IMR-90 (cell line): Measurements from ENCODE around the gene CPLX3. TPM values are rescaled to one million over a fixed set of nuclear protein-coding genes. Genes with fewer than 3 reads are reported as not detected.

ENCODE experiments used
- ATAC-seq: fragments of 200-7000 bp; cut with Tn5 transposase; 2 replicates; pipeline ENCODE4 v1.9.1; 2020; ENCODE audit warnings: low read depth, mild to moderate bottlenecking, moderate library complexity
- BruUV-seq: library from RNA; stranded (reverse); fragments of 400-500 nt; replicated peaks from 2 replicates; lab custom pipeline; 2021; lab: Mats Ljungman, UMichigan
- CTCF ChIA-PET: fragments of 300-600 bp; formaldehyde crosslinking; extraction: SDS; loops from one replicate; lab custom pipeline; 2021; ENCODE audit warnings: antibody characterized with exemption; lab: Yijun Ruan, JAX
- POLR2A ChIA-PET: fragments of 300-600 bp; sonication (Branson Sonifier 250); formaldehyde crosslinking; loops from one replicate; lab custom pipeline; 2022; ENCODE audit warnings: antibody characterized with exemption; ENCODE audit not compliant: unreplicated experiment; lab: Charles Lee
- DNase-seq: peaks from one replicate; pipeline ENCODE4 v3.0.0; 2013
- H2AFZ ChIP-seq: replicated peaks from 2 replicates; pipeline ENCODE3; 2013; ENCODE audit warnings: low read length, mild to moderate bottlenecking; ENCODE audit not compliant: poor library complexity
- H2AK5ac ChIP-seq: 2 replicates; pipeline ENCODE4 v1.6.1; 2013; ENCODE audit warnings: low read depth, low read length, inconsistent platforms
- H2AK9ac ChIP-seq: replicated peaks from 2 replicates; pipeline ENCODE3; 2013; ENCODE audit warnings: mild to moderate bottlenecking, low read depth, low read length, moderate library complexity; ENCODE audit not compliant: poor library complexity
- H2BK120ac ChIP-seq: 2 replicates; pipeline ENCODE4 v1.6.1; 2013; ENCODE audit warnings: low read depth, low read length, inconsistent platforms
- H2BK15ac ChIP-seq: 3 replicates; pipeline ENCODE4 v1.6.1; 2013; ENCODE audit warnings: low read depth, low read length, inconsistent platforms
- H2BK20ac ChIP-seq: 2 replicates; pipeline ENCODE4 v1.6.1; 2013; ENCODE audit warnings: low read depth, mild to moderate bottlenecking, inconsistent platforms, low read length, moderate library complexity
- H2BK5ac ChIP-seq: 2 replicates; pipeline ENCODE4 v1.6.1; 2013; ENCODE audit warnings: mild to moderate bottlenecking, low read depth, low read length, inconsistent platforms; ENCODE audit not compliant: poor library complexity, severe bottlenecking
- H3K14ac ChIP-seq: replicated peaks from 2 replicates; pipeline ENCODE4 v1.6.1; 2013; ENCODE audit warnings: low read depth, low read length, inconsistent platforms
- H3K18ac ChIP-seq: 2 replicates; pipeline ENCODE4 v1.6.1; 2013; ENCODE audit warnings: low read depth, low read length, control low read depth
- H3K23ac ChIP-seq: 2 replicates; pipeline ENCODE4 v1.6.1; 2013; ENCODE audit warnings: low read depth, low read length, inconsistent platforms
- H3K27ac ChIP-seq: 2 replicates; pipeline ENCODE4 v1.5.1; 2013; ENCODE audit warnings: mild to moderate bottlenecking, control low read depth, low read length; ENCODE audit not compliant: insufficient read depth
- H3K27me3 ChIP-seq: 2 replicates; pipeline ENCODE4 v1.6.1; 2013; ENCODE audit warnings: low read length; ENCODE audit not compliant: control insufficient read depth, insufficient read depth
- H3K36me3 ChIP-seq: 2 replicates; pipeline ENCODE4 v1.6.1; 2013; ENCODE audit warnings: low read length, mixed read lengths; ENCODE audit not compliant: control insufficient read depth, insufficient read depth
- H3K4ac ChIP-seq: 2 replicates; pipeline ENCODE4 v1.6.1; 2013; ENCODE audit warnings: low read depth, low read length, inconsistent platforms
- H3K4me1 ChIP-seq: 2 replicates; pipeline ENCODE4 v1.6.1; 2013; ENCODE audit warnings: low read length, mixed read lengths; ENCODE audit not compliant: control insufficient read depth, insufficient read depth
- H3K4me2 ChIP-seq: 2 replicates; pipeline ENCODE4 v1.6.1; 2013; ENCODE audit warnings: low read depth, mild to moderate bottlenecking, control low read depth, low read length, moderate library complexity
- H3K4me3 ChIP-seq: 2 replicates; pipeline ENCODE4 v1.5.1; 2013; ENCODE audit warnings: low read depth, mild to moderate bottlenecking, control low read depth, low read length, moderate library complexity; ENCODE audit not compliant: insufficient read depth
- H3K56ac ChIP-seq: 2 replicates; pipeline ENCODE4 v1.6.1; 2013; ENCODE audit warnings: low read length, inconsistent platforms; ENCODE audit not compliant: insufficient read depth; ENCODE audit errors: extremely low read depth
- H3K79me1 ChIP-seq, 2 experiments: 2 replicates each; pipeline ENCODE4 v1.6.1; 2013; ENCODE audit warnings: low read length in 2 of 2, inconsistent platforms in 1 of 2, low read depth in 1 of 2
- H3K9ac ChIP-seq: 2 replicates; pipeline ENCODE4 v1.6.1; 2013; ENCODE audit warnings: low read depth, low read length, control low read depth
- H3K9me1 ChIP-seq: 2 replicates; pipeline ENCODE4 v1.6.1; 2013; ENCODE audit warnings: low read length, inconsistent platforms; ENCODE audit not compliant: insufficient read depth
- H3K9me3 ChIP-seq: 2 replicates; pipeline ENCODE4 v1.6.1; 2013; ENCODE audit warnings: low read length; ENCODE audit not compliant: control insufficient read depth, insufficient read depth
- H4K20me1 ChIP-seq: 2 replicates; pipeline ENCODE4 v1.6.1; 2013; ENCODE audit warnings: low read length, inconsistent platforms; ENCODE audit not compliant: insufficient read depth
- H4K5ac ChIP-seq: 2 replicates; pipeline ENCODE4 v1.6.1; 2013; ENCODE audit warnings: mild to moderate bottlenecking, low read depth, low read length, control low read depth
- H4K8ac ChIP-seq, 2 experiments: 2 replicates each; pipeline ENCODE4 v1.6.1; 2013; ENCODE audit warnings: low read depth in 2 of 2, low read length in 2 of 2, control low read depth in 1 of 2, inconsistent platforms in 1 of 2
- H4K91ac ChIP-seq: 2 replicates; pipeline ENCODE4 v1.6.1; 2013; ENCODE audit warnings: low read depth, low read length, inconsistent platforms; ENCODE audit not compliant: insufficient read depth
- MXI1 ChIP-seq: IDR thresholded peaks from 2 replicates; pipeline ENCODE4 v1.6.1; 2012; ENCODE audit warnings: low read depth, mild to moderate bottlenecking, low read length, moderate library complexity, borderline replicate concordance
- WGBS, 2 experiments: methylation state at CpG; one replicate each; pipeline versions ENCODE4 v1.1.5 to v1.1.7; 2013; ENCODE audit warnings: missing lambda C conversion rate in 2 of 2; ENCODE audit not compliant: insufficient read length in 1 of 2; ENCODE audit errors: extremely low coverage in 2 of 2; 5-methylcytosine and 5-hydroxymethylcytosine counted together
- dilution Hi-C: fragments of 300-500 bp; cut with HindIII; formaldehyde crosslinking; loops from one replicate; pipeline ENCODE4 v1.14.3; 2018; ENCODE audit warnings: low sequenced_read_pairs; ENCODE audit not compliant: unreplicated experiment
- in situ Hi-C: fragments of 300-500 bp; cut with MboI; formaldehyde crosslinking; loops from 3 replicates; pipeline ENCODE4 v1.14.3; 2019; ENCODE audit warnings: low sequenced_read_pairs, inconsistent platforms, mixed read lengths
- intact Hi-C: fragments of 100-400 bp; cut with micrococcal nuclease; formaldehyde crosslinking; loops from 2 replicates; pipeline ENCODE4 v1.10.0; 2022
- polyA plus RNA-seq, 3 experiments: library from polyadenylated mRNA; depleted of rRNA; stranded (reverse); fragments of >200 nt; gene quantifications; 2 replicates each; pipeline ENCODE4 v1.2.3, GENCODE V29; 2012; ENCODE audit warnings: low replicate concordance in 1 of 3
- total RNA-seq: library from RNA; depleted of rRNA; stranded (reverse); fragments of >200 nt; gene quantifications from 2 replicates; pipeline ENCODE4 v1.2.3, GENCODE V29; 2012

CPLX3 gene
- total and polyA plus RNA-seq, 2 of the 4 experiments (the other 2 are of a cell fraction) = not detected

DNA sequence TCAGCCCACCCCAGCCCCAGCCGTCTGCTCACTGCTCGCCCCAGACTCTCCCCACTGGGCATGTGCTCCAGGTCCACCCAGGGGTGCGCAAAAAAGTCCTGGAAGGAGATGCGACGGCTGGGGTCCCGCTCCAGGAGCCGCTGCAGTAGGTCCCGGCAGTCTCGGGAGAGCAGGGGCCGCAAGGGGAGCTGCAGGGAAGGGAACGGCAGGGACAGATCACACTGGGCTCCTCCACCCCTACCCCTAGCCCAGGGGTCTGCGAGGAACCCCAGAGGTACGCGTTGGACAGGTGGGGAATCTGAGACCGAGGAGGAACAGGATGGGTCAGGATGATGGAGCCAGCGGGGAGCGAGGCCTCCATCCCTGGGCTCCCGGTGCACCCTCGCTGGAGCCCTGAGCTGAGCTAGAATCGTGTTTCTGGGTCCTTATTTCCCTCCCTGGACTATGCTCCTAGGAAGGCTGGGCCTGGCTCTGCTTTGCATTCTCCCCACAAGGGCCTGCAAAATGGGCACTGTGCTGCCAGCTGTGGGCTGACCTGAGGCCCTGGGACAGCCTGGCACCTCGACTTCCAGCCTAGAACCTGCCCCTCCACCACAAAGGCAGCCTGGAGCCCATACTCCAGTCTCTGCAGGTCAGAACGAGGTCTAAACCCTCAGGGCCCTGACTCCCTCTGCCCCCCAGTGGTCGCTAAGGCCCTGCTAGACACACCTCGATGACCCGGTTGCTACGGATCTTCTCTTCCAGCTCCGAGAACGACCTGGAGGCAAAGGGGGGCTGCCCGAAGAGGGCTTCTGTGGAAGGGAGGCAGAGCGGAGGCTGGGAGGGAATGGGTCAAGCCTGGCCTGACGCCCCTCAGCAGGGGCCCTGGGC is 13.3 kb downstream of the CPLX3 start:
- Histone ChIP-seq H3K56ac (no peak overlapping the region), H3K79me1 (peaks cover 0 to 17% of the 10 kb centered on the region in 2 experiments; a peak in 1 of 4 replicates), H2BK120ac (no peak overlapping the region), H4K91ac (no peak overlapping the region), H3K4me3 (no peak overlapping the region), H2BK15ac (no peak overlapping the region), H2AK5ac (no peak overlapping the region), H3K9me3 (no peaks in the 10 kb centered on the region), H3K4me2 (no peak overlapping the region), H3K36me3 (peaks cover 4% of the 10 kb centered on the region; the same call in 1 of the 2 replicates), H3K14ac (no peak overlapping the region), H3K23ac (no peak overlapping the region), H3K27me3 (no peaks in the 10 kb centered on the region), H3K9ac (no peak overlapping the region), H3K18ac (no peak overlapping the region), H2BK5ac (no peak overlapping the region), H2BK20ac (no peak overlapping the region), H3K9me1 (0 out of 2 replicates have a peak, but pooled peaks cover 3% of the 10 kb centered on the region), H2AFZ (no peak overlapping the region), H4K20me1 (no peaks in the 10 kb centered on the region), H3K27ac (no peak overlapping the region), H3K4ac (no peak overlapping the region), H4K5ac (no peak overlapping the region), H3K4me1 (peaks cover 4% of the 10 kb centered on the region; the same call in 1 of the 2 replicates), H2AK9ac (no peak overlapping the region), H4K8ac (no peak overlapping the region)
- CTCF ChIA-PET = interaction anchor here (0.6 kb wide), 1 partner anchor 44 kb away, joined by 3 read pairs; no protein-coding TSS in a partner anchor
- ATAC-seq = no peak
- no peak for DNase-seq
- dilution Hi-C loops (no loop called here), intact Hi-C loops (loop anchor here (5.0 kb wide), 2 partner anchors 53 to 68 kb away; partner anchors contain the start of genes FAM219B and MPI), in situ Hi-C loops (no loop called here)
- no peak for TF ChIP-seq MXI1
- WGBS, 2 experiments = 87% methylated on average over 6 of the region's 31 CpGs; no CpG with 5 or more reads in 1 of the 2 experiments
- POLR2A ChIA-PET = no interaction called here
- BruUV-seq = no TSS peak
